PC-9 (cell line): Measurements from ENCODE around the gene PNKP.

ENCODE experiments used
- EZH2 ChIP-seq: fragments of 200-600 bp; sonication (generic); IDR thresholded peaks from 2 replicates; pipeline ENCODE4 v1.8.0; 2017; ENCODE audit warnings: antibody characterized with exemption, low read depth
- TF ChIP-seq, protein P1 (sequence below): fragments of 200-600 bp; sonication (generic); conservative IDR thresholded peaks from 2 replicates; pipeline ENCODE4 v1.6.1; 2017; ENCODE audit warnings: mixed run types, antibody characterized with exemption, mild to moderate bottlenecking, moderate library complexity

- TF ChIP-seq, protein P1, sequence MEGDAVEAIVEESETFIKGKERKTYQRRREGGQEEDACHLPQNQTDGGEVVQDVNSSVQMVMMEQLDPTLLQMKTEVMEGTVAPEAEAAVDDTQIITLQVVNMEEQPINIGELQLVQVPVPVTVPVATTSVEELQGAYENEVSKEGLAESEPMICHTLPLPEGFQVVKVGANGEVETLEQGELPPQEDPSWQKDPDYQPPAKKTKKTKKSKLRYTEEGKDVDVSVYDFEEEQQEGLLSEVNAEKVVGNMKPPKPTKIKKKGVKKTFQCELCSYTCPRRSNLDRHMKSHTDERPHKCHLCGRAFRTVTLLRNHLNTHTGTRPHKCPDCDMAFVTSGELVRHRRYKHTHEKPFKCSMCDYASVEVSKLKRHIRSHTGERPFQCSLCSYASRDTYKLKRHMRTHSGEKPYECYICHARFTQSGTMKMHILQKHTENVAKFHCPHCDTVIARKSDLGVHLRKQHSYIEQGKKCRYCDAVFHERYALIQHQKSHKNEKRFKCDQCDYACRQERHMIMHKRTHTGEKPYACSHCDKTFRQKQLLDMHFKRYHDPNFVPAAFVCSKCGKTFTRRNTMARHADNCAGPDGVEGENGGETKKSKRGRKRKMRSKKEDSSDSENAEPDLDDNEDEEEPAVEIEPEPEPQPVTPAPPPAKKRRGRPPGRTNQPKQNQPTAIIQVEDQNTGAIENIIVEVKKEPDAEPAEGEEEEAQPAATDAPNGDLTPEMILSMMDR: no peak
- TF ChIP-seq EZH2: no peak
These were observed 43.9 kb downstream of the PNKP start for GRCh38 chr19:49823472-49823871.
